GM23338 (cell line): Measurements from ENCODE around the gene METTL24. TPM values are rescaled to one million over a fixed set of nuclear protein-coding genes. Genes with fewer than 3 reads are reported as not detected.

Source experiments
- ATAC-seq: fragments of 200-7000 bp; cut with Tn5 transposase; 3 replicates; pipeline ENCODE4 v1.9.1; 2020
- DNase-seq: peaks from one replicate; pipeline ENCODE4 v3.0.0-alpha.2; 2015; ENCODE audit warnings: low spot score
- H2AFZ ChIP-seq: fragments of 200-600 bp; sonication (generic); 2 replicates; pipeline ENCODE4 v1.8.0; 2016; ENCODE audit warnings: antibody characterized with exemption, mild to moderate bottlenecking, moderate library complexity
- H3F3A ChIP-seq: fragments of 200-600 bp; sonication (generic); replicated peaks from 2 replicates; pipeline ENCODE4 v1.8.0; 2017; ENCODE audit warnings: antibody characterized with exemption, mixed run types, low read depth
- H3K27ac ChIP-seq: fragments of 200-600 bp; sonication (generic); 2 replicates; pipeline ENCODE4 v1.6.1; 2016; ENCODE audit warnings: low read depth
- H3K27me3 ChIP-seq: fragments of 200-600 bp; sonication (generic); 2 replicates; pipeline ENCODE4 v1.8.0; 2016; ENCODE audit warnings: mild to moderate bottlenecking, mixed run types, moderate library complexity; ENCODE audit not compliant: insufficient read depth
- H3K36me3 ChIP-seq: fragments of 200-600 bp; sonication (generic); 2 replicates; pipeline ENCODE4 v1.8.0; 2016; ENCODE audit warnings: mild to moderate bottlenecking; ENCODE audit not compliant: insufficient read depth
- H3K4me1 ChIP-seq: fragments of 200-600 bp; sonication (generic); 2 replicates; pipeline ENCODE4 v1.8.0; 2016; ENCODE audit warnings: mild to moderate bottlenecking, moderate library complexity; ENCODE audit not compliant: insufficient read depth
- H3K4me2 ChIP-seq: fragments of 200-600 bp; sonication (generic); 2 replicates; pipeline ENCODE4 v1.7.1; 2017; ENCODE audit warnings: mixed run types
- H3K4me3 ChIP-seq: fragments of 200-600 bp; sonication (generic); 2 replicates; pipeline ENCODE4 v1.6.1; 2016; ENCODE audit warnings: mixed run types
- H3K79me2 ChIP-seq: fragments of 200-600 bp; sonication (generic); replicated peaks from 2 replicates; pipeline ENCODE4 v1.8.0; 2017; ENCODE audit warnings: mild to moderate bottlenecking; ENCODE audit not compliant: insufficient read depth
- H3K9me2 ChIP-seq: fragments of 200-600 bp; sonication (generic); 2 replicates; pipeline ENCODE4 v1.8.0; 2017; ENCODE audit not compliant: insufficient read depth
- H4K20me1 ChIP-seq: fragments of 200-600 bp; sonication (generic); replicated peaks from 2 replicates; pipeline ENCODE4 v1.8.0; 2017; ENCODE audit warnings: mild to moderate bottlenecking; ENCODE audit not compliant: insufficient read depth
- H3K27ac Mint-ChIP-seq: 2 replicates; pipeline ENCODE4 v1.8.0; 2020; ENCODE audit warnings: inconsistent platforms, mild to moderate bottlenecking, moderate library complexity, mixed read lengths
- H3K27me3 Mint-ChIP-seq: 3 replicates; pipeline ENCODE4 v1.8.0; 2022; ENCODE audit warnings: low read depth, mild to moderate bottlenecking, moderate library complexity, mixed read lengths, inconsistent platforms; ENCODE audit not compliant: insufficient read depth, poor library complexity
- H3K36me3 Mint-ChIP-seq: 3 replicates; pipeline ENCODE4 v1.8.0; 2021; ENCODE audit warnings: low read depth, mild to moderate bottlenecking, inconsistent platforms, moderate library complexity, mixed read lengths
- H3K4me1 Mint-ChIP-seq: 3 replicates; pipeline ENCODE4 v1.8.0; 2020; ENCODE audit warnings: mild to moderate bottlenecking, inconsistent platforms, mixed read lengths
- H3K4me3 Mint-ChIP-seq: 3 replicates; pipeline ENCODE4 v1.8.0; 2021; ENCODE audit warnings: moderate library complexity, mild to moderate bottlenecking, inconsistent platforms, mixed read lengths
- H3K9me3 Mint-ChIP-seq: 3 replicates; pipeline ENCODE4 v1.8.0; 2020; ENCODE audit warnings: moderate library complexity, mild to moderate bottlenecking, inconsistent platforms, mixed read lengths
- CREB1 ChIP-seq: fragments of 250-450 bp; sonication (Bioruptor Pico); IDR thresholded peaks from 2 replicates; pipeline ENCODE4 v1.5.0; 2020; ENCODE audit warnings: low read depth, mild to moderate bottlenecking, moderate library complexity
- CTCF ChIP-seq, 2 experiments: fragments of 200-600 bp in 1 of 2; sonication (generic) in 1 of 2; conservative IDR thresholded peaks; 2 replicates each; pipeline versions ENCODE4 v1.5.1 to v1.6.1; 2016 to 2017; ENCODE audit warnings: antibody characterized with exemption in 2 of 2, low read depth in 2 of 2, mild to moderate bottlenecking in 2 of 2, moderate library complexity in 1 of 2
- ETS1 ChIP-seq: IDR thresholded peaks from 2 replicates; pipeline ENCODE4 v1.6.1; 2016; ENCODE audit warnings: antibody characterized with exemption
- EZH2 ChIP-seq: fragments of 200-600 bp; sonication (generic); IDR thresholded peaks from one replicate; pipeline ENCODE4 v1.8.0; 2017; ENCODE audit warnings: antibody characterized with exemption, mild to moderate bottlenecking, low read depth; ENCODE audit not compliant: unreplicated experiment
- EZH2phosphoT487 ChIP-seq: fragments of 200-600 bp; sonication (generic); IDR thresholded peaks from one replicate; pipeline ENCODE4 v1.8.1; 2018; ENCODE audit warnings: antibody characterized with exemption; ENCODE audit not compliant: unreplicated experiment
- JUNB ChIP-seq: IDR thresholded peaks from one replicate; pipeline ENCODE4 v1.6.1; 2016; ENCODE audit warnings: antibody characterized with exemption; ENCODE audit not compliant: unreplicated experiment
- NANOG ChIP-seq: IDR thresholded peaks from 2 replicates; pipeline ENCODE4 v1.6.1; 2016; ENCODE audit warnings: antibody characterized with exemption, borderline replicate concordance
- POLR2AphosphoS5 ChIP-seq: IDR thresholded peaks from 2 replicates; pipeline ENCODE4 v1.6.1; 2016; ENCODE audit warnings: antibody characterized with exemption, low read depth
- REST ChIP-seq: IDR thresholded peaks from one replicate; pipeline ENCODE4 v1.6.1; 2018; ENCODE audit warnings: antibody characterized with exemption; ENCODE audit not compliant: unreplicated experiment
- STAT1 ChIP-seq: IDR thresholded peaks from one replicate; pipeline ENCODE4 v1.6.1; 2016; ENCODE audit warnings: antibody characterized with exemption; ENCODE audit not compliant: unreplicated experiment
- ZNF114 ChIP-seq: fragments of 250-450 bp; sonication (Bioruptor Pico); IDR thresholded peaks from 2 replicates; pipeline ENCODE4 v1.5.0; 2020; ENCODE audit warnings: mild to moderate bottlenecking, moderate library complexity
- ZNF331 ChIP-seq: fragments of 250-450 bp; sonication (Bioruptor Pico); IDR thresholded peaks from 2 replicates; pipeline ENCODE4 v1.5.0; 2020; ENCODE audit warnings: low read depth, mild to moderate bottlenecking, moderate library complexity
- ZNF462 ChIP-seq: fragments of 250-450 bp; sonication (Bioruptor Pico); IDR thresholded peaks from 2 replicates; pipeline ENCODE4 v1.5.0; 2020; ENCODE audit warnings: mild to moderate bottlenecking, moderate library complexity
- polyA plus RNA-seq: library from polyadenylated mRNA; unstranded; fragments of >200 nt; fragmentation: Nextera tagmentation; extraction: Ambion mirVana; gene quantifications from 2 replicates; pipeline ENCODE4 v1.2.1, GENCODE V29; 2016
- total RNA-seq: library from RNA; depleted of rRNA; stranded (reverse); fragments of >200 nt; shearing (Covaris generic); gene quantifications from 2 replicates; pipeline ENCODE4 v1.2.3, GENCODE V29; 2014

The METTL24 gene
- total and polyA plus RNA-seq, 2 experiments from 2014 or later, result 0.35 TPM; not detected in 1

- H3K36me3 ChIP-seq, result no peaks in the 10 kb centered on the region
- Mint-ChIP-seq H3K27ac (no peak overlapping the region), H3K4me1 (peaks cover 8% of the 10 kb centered on the region), H3K9me3 (no peaks in the 10 kb centered on the region), H3K36me3 (no peaks in the 10 kb centered on the region), H3K27me3 (peaks cover 4% of the 10 kb centered on the region), H3K4me3 (no peak overlapping the region)
- no peak for TF ChIP-seq POLR2AphosphoS5
- no peak for TF ChIP-seq CTCF (conservative IDR thresholded peaks at IDR 0.05; ENCODE audit: low read depth in 2 of 2)
- no peak for TF ChIP-seq ETS1
- TF ChIP-seq STAT1, result no peak
- TF ChIP-seq ZNF462 (CRISPR knock-in tag), result no peak
- TF ChIP-seq ZNF331 (CRISPR knock-in tag), result no peak
- no peak for TF ChIP-seq CREB1 (CRISPR knock-in tag)
- TF ChIP-seq EZH2phosphoT487, result no peak
- no peak for TF ChIP-seq NANOG
- no peak for TF ChIP-seq REST
- TF ChIP-seq ZNF114 (CRISPR knock-in tag), result no peak
- no peak for TF ChIP-seq EZH2
- no peak for TF ChIP-seq JUNB
- ATAC-seq (no peak), DNase-seq (no peak)
- no peaks in the 10 kb centered on the region for H3F3A ChIP-seq
- no peaks in the 10 kb centered on the region for H3K9me2 ChIP-seq
- no peaks in the 10 kb centered on the region for H4K20me1 ChIP-seq
- H3K4me3 ChIP-seq, result no peak overlapping the region
- no peaks in the 10 kb centered on the region for H3K27me3 ChIP-seq
- H3K27ac ChIP-seq, result no peak overlapping the region
- no peaks in the 10 kb centered on the region for H3K79me2 ChIP-seq
- H2AFZ ChIP-seq, result no peak overlapping the region
- no peak overlapping the region for H3K4me2 ChIP-seq
- H3K4me1 ChIP-seq, result no peaks in the 10 kb centered on the region
Measured at GRCh38 chr6:110338820-110339470, 19.2 kb downstream of the METTL24 start.
